Measurements from ENCODE around the gene ROBO1. TPM values are rescaled to one million over a fixed set of nuclear protein-coding genes. Genes with fewer than 3 reads are reported as not detected.

Gene ROBO1
- total RNA-seq, 1 donor, result 0.42 TPM

DNA sequence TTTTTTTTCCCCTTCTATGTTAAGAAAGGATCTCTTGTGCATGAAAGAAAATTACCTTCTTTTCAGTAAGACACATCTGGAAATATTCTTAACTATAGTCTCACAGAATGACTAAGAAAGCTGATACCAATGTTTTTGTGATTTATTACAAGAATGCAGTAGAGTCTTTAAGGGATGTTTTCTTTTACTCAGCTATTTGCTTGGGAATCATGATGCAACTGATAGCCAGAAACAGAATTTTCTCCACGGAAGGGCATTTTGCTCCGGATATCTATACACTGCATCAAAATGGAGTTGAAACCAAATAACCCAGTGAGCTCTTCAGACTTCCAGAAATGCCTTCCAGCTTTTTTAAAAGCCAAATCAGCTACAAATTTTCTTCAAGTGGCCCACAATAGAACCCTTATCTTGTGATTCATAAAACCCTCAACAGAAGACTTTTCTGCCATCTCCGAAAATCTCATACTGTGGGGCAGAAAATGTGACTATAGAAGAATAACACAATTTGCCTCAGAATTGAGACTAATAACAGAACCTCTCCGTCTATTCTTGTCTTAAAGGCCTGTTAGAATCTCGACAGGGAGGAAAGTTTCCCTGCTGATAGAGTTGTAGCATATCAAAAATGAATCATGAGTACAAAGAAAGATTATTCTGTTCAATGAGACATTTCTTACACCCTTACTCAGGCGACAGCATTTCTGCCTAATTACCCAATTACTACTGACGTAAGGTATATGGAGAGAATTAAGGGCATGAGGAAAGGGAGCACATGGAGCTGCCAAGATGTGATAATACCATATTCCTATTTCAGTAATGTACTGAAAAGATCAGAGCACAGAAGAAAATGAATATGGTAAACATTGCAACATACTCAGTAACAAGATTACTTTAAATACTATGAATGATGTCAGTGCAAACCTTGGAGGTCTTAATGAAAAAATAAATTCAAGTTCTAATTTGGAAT is 900.1 kb downstream of the ROBO1 start:
- H3K4me3 ChIP-seq (ENCODE audit: low read length), result no peak overlapping the region
- H3K9me3 ChIP-seq (ENCODE audit: low read depth, low read length), result no peaks in the 10 kb centered on the region
- no peaks in the 10 kb centered on the region for H3K4me1 ChIP-seq (ENCODE audit: insufficient read depth, low read length)

DNA sequence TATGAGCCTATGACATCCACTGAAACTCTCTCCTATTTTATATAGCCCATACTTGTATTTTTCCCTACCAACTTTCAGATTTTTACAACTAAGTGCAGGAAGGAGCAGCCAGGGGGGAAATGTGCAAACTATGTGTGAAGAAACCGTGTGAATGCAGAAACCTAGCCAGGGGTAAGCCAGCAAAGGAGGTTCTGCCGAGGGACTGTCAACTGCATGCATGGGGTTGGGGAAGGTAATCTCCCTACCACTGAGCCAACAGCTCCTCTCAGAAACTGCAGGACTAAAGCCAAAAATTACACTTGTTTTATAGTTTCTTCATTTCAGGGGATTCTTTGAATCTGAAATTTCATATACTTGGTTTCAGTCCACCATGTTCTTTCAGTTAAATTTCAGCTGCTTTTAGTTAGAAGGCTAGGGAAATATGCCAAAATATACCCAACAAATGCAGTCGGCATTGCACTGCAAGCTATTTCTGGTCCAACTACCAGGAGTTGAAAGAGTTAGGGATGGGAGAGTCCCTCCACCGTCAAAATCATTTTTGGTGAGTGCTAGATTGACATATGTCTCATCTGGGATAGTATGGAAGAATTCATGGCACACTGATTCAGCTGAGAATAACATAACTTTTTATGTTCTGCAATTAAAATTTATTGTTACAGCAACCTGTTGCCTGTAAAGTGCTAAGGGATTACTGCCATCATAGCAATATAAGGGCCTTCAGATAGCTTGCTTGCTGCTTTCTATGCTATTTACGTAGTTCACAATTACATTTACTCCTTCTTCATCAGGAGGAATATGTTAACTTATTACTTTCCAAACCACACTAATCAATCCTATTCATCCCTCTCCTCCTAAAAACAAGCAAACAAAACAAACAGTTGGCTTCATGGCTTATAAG is 904.2 kb downstream of the ROBO1 start:
- H3K4me3 ChIP-seq (ENCODE audit: low read length), result no peak overlapping the region
- no peaks in the 10 kb centered on the region for H3K9me3 ChIP-seq (ENCODE audit: low read depth, low read length)
- H3K4me1 ChIP-seq (ENCODE audit: insufficient read depth, low read length), result no peaks in the 10 kb centered on the region
- no peaks in the 10 kb centered on the region for H3K27me3 ChIP-seq (ENCODE audit: insufficient read depth, low read length)

More for the DNA sequence above, 900.1 kb downstream of the ROBO1 start:
- no peaks in the 10 kb centered on the region for H3K27me3 ChIP-seq (ENCODE audit: insufficient read depth, low read length)

DNA sequence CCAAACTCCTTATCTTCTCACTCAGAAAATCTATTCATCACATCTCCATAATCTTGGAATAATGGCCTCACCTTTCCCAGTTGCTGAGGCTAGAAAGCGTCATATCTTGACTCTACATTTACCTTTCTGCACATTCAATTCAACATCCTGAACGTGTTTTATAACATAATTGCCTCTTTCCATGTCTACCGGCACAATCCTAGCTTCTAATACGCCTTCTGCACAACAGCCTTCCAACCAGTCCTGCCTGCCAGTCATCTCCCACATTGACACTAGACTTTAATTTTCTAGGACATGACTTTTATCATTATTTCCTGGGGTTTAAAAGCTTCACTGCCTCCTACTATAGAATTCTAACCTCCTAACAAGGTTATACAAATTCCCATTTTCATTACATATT is 906.6 kb downstream of the ROBO1 start:
- Histone ChIP-seq H3K9me3 (ENCODE audit: low read depth, low read length) (no peaks in the 10 kb centered on the region), H3K27me3 (ENCODE audit: insufficient read depth, low read length) (no peaks in the 10 kb centered on the region), H3K4me3 (ENCODE audit: low read length) (no peak overlapping the region), H3K4me1 (ENCODE audit: insufficient read depth, low read length) (no peaks in the 10 kb centered on the region)

- Histone ChIP-seq H3K4me3 (ENCODE audit: low read length) (no peak overlapping the region), H3K4me1 (ENCODE audit: insufficient read depth, low read length) (no peaks in the 10 kb centered on the region), H3K27me3 (ENCODE audit: insufficient read depth, low read length) (no peaks in the 10 kb centered on the region), H3K9me3 (ENCODE audit: low read depth, low read length) (no peaks in the 10 kb centered on the region)
Measured at GRCh38 chr3:78860567-78860966, 907.2 kb downstream of the ROBO1 start.

DNA sequence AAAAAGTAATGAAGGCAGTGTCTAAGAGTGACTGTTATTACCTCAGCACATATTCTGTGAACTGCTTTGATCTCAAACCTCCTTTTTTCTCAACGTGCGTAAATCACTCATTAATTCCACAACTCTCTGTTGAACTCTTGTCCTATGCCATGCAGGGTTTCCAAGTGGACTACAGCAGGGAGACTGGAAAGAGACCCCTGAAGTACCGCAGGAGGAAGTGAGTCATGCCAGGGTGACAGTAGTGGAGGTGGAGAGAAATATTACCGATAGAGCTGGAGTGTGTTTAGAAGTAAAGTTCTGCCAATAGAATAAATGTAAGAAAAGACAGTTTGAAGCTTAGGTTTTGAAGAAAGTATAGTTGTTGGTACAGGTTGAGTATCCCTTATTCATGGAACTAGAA is 908.9 kb downstream of the ROBO1 start:
- Histone ChIP-seq H3K9me3 (ENCODE audit: low read depth, low read length) (peaks cover 7% of the 10 kb centered on the region), H3K27me3 (ENCODE audit: insufficient read depth, low read length) (no peaks in the 10 kb centered on the region), H3K4me3 (ENCODE audit: low read length) (no peak overlapping the region), H3K4me1 (ENCODE audit: insufficient read depth, low read length) (no peaks in the 10 kb centered on the region)

GRCh38 chr3:78858174-78858573 is 909.6 kb downstream of the ROBO1 start:
- H3K4me1 ChIP-seq (ENCODE audit: insufficient read depth, low read length), result no peaks in the 10 kb centered on the region
- no peak overlapping the region for H3K4me3 ChIP-seq (ENCODE audit: low read length)
- peaks cover 7% of the 10 kb centered on the region for H3K9me3 ChIP-seq (ENCODE audit: low read depth, low read length)
- no peaks in the 10 kb centered on the region for H3K27me3 ChIP-seq (ENCODE audit: insufficient read depth, low read length)

DNA sequence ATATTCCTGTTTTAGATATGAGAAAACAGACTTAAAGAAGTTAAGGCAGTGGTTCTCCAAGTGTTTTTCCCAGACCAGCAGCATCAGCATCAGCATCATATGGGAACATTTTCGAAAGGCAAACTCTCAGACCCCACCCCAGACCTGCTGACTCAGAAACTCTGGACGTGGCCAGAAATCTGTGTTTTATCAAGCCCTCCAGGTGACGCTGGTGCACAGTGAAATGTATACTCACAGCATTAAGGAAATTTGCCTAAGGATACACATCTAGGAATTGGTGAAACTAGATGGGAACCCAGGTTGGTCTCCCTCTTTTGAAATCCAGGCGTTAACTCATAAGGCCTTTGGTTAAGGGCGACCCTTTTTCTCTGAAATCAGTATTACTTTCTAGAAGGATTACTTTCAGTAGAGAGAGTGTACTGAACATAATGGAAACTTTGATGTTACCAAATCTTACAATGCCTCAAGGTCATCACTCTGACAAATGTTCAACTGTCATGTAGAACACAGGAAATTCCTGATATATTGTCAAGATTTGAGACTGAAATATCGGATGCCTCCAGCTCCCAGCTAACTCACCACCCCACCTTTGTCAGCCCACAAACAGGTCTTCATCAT is 910.2 kb downstream of the ROBO1 start:
- H3K27me3 ChIP-seq (ENCODE audit: insufficient read depth, low read length), result no peaks in the 10 kb centered on the region
- peaks cover 10% of the 10 kb centered on the region for H3K9me3 ChIP-seq (ENCODE audit: low read depth, low read length)
- H3K4me1 ChIP-seq (ENCODE audit: insufficient read depth, low read length), result no peaks in the 10 kb centered on the region
- H3K4me3 ChIP-seq (ENCODE audit: low read length), result no peak overlapping the region

GRCh38 chr3:78856164-78856563 is 911.6 kb downstream of the ROBO1 start:
- Histone ChIP-seq H3K4me3 (ENCODE audit: low read length) (no peak overlapping the region), H3K4me1 (ENCODE audit: insufficient read depth, low read length) (no peaks in the 10 kb centered on the region), H3K27me3 (ENCODE audit: insufficient read depth, low read length) (no peaks in the 10 kb centered on the region), H3K9me3 (ENCODE audit: low read depth, low read length) (peaks cover 15% of the 10 kb centered on the region)

GRCh38 chr3:78855190-78855589 is 912.6 kb downstream of the ROBO1 start:
- Histone ChIP-seq H3K27me3 (ENCODE audit: insufficient read depth, low read length) (no peaks in the 10 kb centered on the region), H3K4me1 (ENCODE audit: insufficient read depth, low read length) (no peaks in the 10 kb centered on the region), H3K9me3 (ENCODE audit: low read depth, low read length) (peaks cover 15% of the 10 kb centered on the region), H3K4me3 (ENCODE audit: low read length) (peak overlapping the region; percentile 4)

- Histone ChIP-seq H3K27me3 (ENCODE audit: insufficient read depth, low read length) (no peaks in the 10 kb centered on the region), H3K4me3 (ENCODE audit: low read length) (no peak overlapping the region), H3K4me1 (ENCODE audit: insufficient read depth, low read length) (no peaks in the 10 kb centered on the region), H3K9me3 (ENCODE audit: low read depth, low read length) (peaks cover 8% of the 10 kb centered on the region)
Measured at GRCh38 chr3:78848392-78849288, 919.2 kb downstream of the ROBO1 start.

- Histone ChIP-seq H3K9me3 (ENCODE audit: low read depth, low read length) (peaks cover 5% of the 10 kb centered on the region), H3K4me1 (ENCODE audit: insufficient read depth, low read length) (no peaks in the 10 kb centered on the region), H3K4me3 (ENCODE audit: low read length) (no peak overlapping the region), H3K27me3 (ENCODE audit: insufficient read depth, low read length) (no peaks in the 10 kb centered on the region)
Measured at GRCh38 chr3:78847603-78848002, 920.2 kb downstream of the ROBO1 start.

DNA sequence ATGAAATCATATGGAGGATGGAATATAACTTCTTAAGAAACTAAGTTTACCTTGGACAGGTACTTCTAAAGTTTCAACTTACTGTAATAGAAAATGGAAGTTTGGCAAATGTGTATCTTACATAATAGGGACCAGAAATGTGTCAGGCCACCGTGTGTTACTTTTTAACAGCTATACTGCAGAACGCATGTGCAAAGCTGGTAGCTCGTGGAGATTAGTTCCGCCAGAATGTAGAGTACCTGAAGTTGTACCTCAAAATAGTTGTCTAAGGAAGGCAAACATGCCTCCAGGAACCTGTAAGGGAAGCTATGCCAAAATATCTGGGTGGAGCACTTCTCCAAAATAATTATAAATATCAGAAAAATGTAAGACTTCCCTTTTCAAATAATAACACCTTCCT is 920.6 kb downstream of the ROBO1 start:
- Histone ChIP-seq H3K27me3 (ENCODE audit: insufficient read depth, low read length) (no peaks in the 10 kb centered on the region), H3K9me3 (ENCODE audit: low read depth, low read length) (peaks cover under 1% of the 10 kb centered on the region), H3K4me3 (ENCODE audit: low read length) (no peak overlapping the region), H3K4me1 (ENCODE audit: insufficient read depth, low read length) (no peaks in the 10 kb centered on the region)

- H3K27me3 ChIP-seq (ENCODE audit: insufficient read depth, low read length), result no peaks in the 10 kb centered on the region
- no peak overlapping the region for H3K4me3 ChIP-seq (ENCODE audit: low read length)
- no peaks in the 10 kb centered on the region for H3K4me1 ChIP-seq (ENCODE audit: insufficient read depth, low read length)
- no peaks in the 10 kb centered on the region for H3K9me3 ChIP-seq (ENCODE audit: low read depth, low read length)
Measured at GRCh38 chr3:78846718-78847117, 921.1 kb downstream of the ROBO1 start.

- Histone ChIP-seq H3K4me1 (ENCODE audit: insufficient read depth, low read length) (no peaks in the 10 kb centered on the region), H3K4me3 (ENCODE audit: low read length) (no peak overlapping the region), H3K9me3 (ENCODE audit: low read depth, low read length) (no peaks in the 10 kb centered on the region), H3K27me3 (ENCODE audit: insufficient read depth, low read length) (no peaks in the 10 kb centered on the region)
Measured at GRCh38 chr3:78845605-78846004, 922.2 kb downstream of the ROBO1 start.
